Femur (tissue), 1 donor: ENCODE results near the gene DNAI2.
A peak's percentile ranks its signal among the peaks of the same experiment; 100 is the strongest.
"Not testable (repeated sequence)": the region's sequence is repeated elsewhere in the genome, so short reads cannot be mapped to it uniquely, and the experiment has no call there.

Source experiments
- DNase-seq: peaks from one replicate; pipeline ENCODE4 v3.0.0-alpha.2; 2017

Gene DNAI2

GRCh38 chr17:74245145-74245831 is 28.7 kb upstream of the DNAI2 start:
- peak; percentile 62 for DNase-seq

GRCh38 chr17:74245871-74246270 is 28.2 kb upstream of the DNAI2 start:
- no peak for DNase-seq

GRCh38 chr17:74249590-74250270 is 24.3 kb upstream of the DNAI2 start:
- DNase-seq: peak; percentile 88

- DNase-seq: peak; percentile 76
Measured at GRCh38 chr17:74250324-74250995, 23.6 kb upstream of the DNAI2 start.

GRCh38 chr17:74251051-74251450 is 23.0 kb upstream of the DNAI2 start:
- no peak for DNase-seq

GRCh38 chr17:74251569-74251968 is 22.5 kb upstream of the DNAI2 start:
- no peak for DNase-seq

GRCh38 chr17:74252211-74252610 is 21.8 kb upstream of the DNAI2 start:
- no peak for DNase-seq

GRCh38 chr17:74253036-74253435 is 21.0 kb upstream of the DNAI2 start:
- no peak for DNase-seq

GRCh38 chr17:74257311-74257710 is 16.7 kb upstream of the DNAI2 start:
- no peak for DNase-seq

- DNase-seq: no peak
Measured at GRCh38 chr17:74259667-74260524, 14.1 kb upstream of the DNAI2 start.

GRCh38 chr17:74260525-74260850 is 13.5 kb upstream of the DNAI2 start:
- no peak for DNase-seq

- no peak for DNase-seq
Measured at GRCh38 chr17:74262601-74263000, 11.4 kb upstream of the DNAI2 start.

- not testable (repeated sequence) for DNase-seq
Measured at GRCh38 chr17:74267054-74267453, 7.0 kb upstream of the DNAI2 start.

- DNase-seq: no peak
Measured at GRCh38 chr17:74267579-74267978, 6.5 kb upstream of the DNAI2 start.

GRCh38 chr17:74267987-74268499 is 6.0 kb upstream of the DNAI2 start:
- no peak for DNase-seq

- DNase-seq: peak; percentile 71
Measured at GRCh38 chr17:74268558-74268957, 5.5 kb upstream of the DNAI2 start.

- DNase-seq: no peak
Measured at GRCh38 chr17:74270333-74270732, 3.7 kb upstream of the DNAI2 start.

- no peak for DNase-seq
Measured at GRCh38 chr17:74271281-74271680, 2.8 kb upstream of the DNAI2 start.

GRCh38 chr17:74271901-74272561 is 2.0 kb upstream of the DNAI2 start:
- DNase-seq: peak; percentile 85

- peak; percentile 90 for DNase-seq
Measured at GRCh38 chr17:74272731-74273201, 1.3 kb upstream of the DNAI2 start.

GRCh38 chr17:74274709-74275340 is 791 bp downstream of the DNAI2 start:
- no peak for DNase-seq

GRCh38 chr17:74276051-74276476 is 2.0 kb downstream of the DNAI2 start:
- peak; percentile 91 for DNase-seq
